Naive thymus-derived CD4-positive, alpha-beta T cell (primary cell): Measurements from ENCODE around the gene NINL. TPM values are rescaled to one million over a fixed set of nuclear protein-coding genes. Genes with fewer than 3 reads are reported as not detected.
"Not testable (repeated sequence)": the region's sequence is repeated elsewhere in the genome, so short reads cannot be mapped to it uniquely, and the experiment has no call there.

ENCODE experiments used
- ATAC-seq: fragments of 150-1000 bp; cut with Tn5 transposase; 2 replicates; pipeline ENCODE4 v1.10.0; 2021; ENCODE audit warnings: mild to moderate bottlenecking, moderate library complexity
- CTCF ChIA-PET: fragments of 350-600 bp; sonication (Branson Sonifier 250); formaldehyde crosslinking; loops from one replicate; lab custom pipeline; 2021; ENCODE audit warnings: antibody characterized with exemption; lab: Charles Lee
- POLR2A ChIA-PET: fragments of 350-600 bp; sonication (Branson Sonifier 250); formaldehyde crosslinking; loops from one replicate; lab custom pipeline; 2021; ENCODE audit warnings: antibody characterized with exemption, inconsistent platforms; lab: Charles Lee
- DNase-seq, 9 donors: peaks; one replicate each; pipeline versions ENCODE4 v3.0.0 to v3.0.0-alpha.2; 2020 to 2022; ENCODE audit warnings: mixed read lengths in 1 of 9
- H3K27ac ChIP-seq: one replicate; pipeline ENCODE4 v1.7.0; 2013; ENCODE audit warnings: mild to moderate bottlenecking, low read depth, low read length, moderate library complexity
- H3K27me3 ChIP-seq, 2 donors: one replicate each; pipeline ENCODE4 v1.7.0; 2013; ENCODE audit warnings: low read length in 2 of 2, mild to moderate bottlenecking in 2 of 2, moderate library complexity in 2 of 2; ENCODE audit not compliant: control insufficient read depth in 2 of 2, insufficient read depth in 2 of 2
- H3K36me3 ChIP-seq, 3 experiments: 1 replicate in 2 of 3; 2 replicates in 1 of 3; pipeline ENCODE4 v1.7.0; 2013; ENCODE audit warnings: low read length in 3 of 3, mild to moderate bottlenecking in 3 of 3, moderate library complexity in 1 of 3; ENCODE audit not compliant: insufficient read depth in 3 of 3, control insufficient read depth in 2 of 3
- H3K4me1 ChIP-seq, 2 donors: one replicate each; pipeline ENCODE4 v1.7.0; 2013; ENCODE audit warnings: low read length in 2 of 2, mild to moderate bottlenecking in 2 of 2, moderate library complexity in 1 of 2; ENCODE audit not compliant: control insufficient read depth in 2 of 2, insufficient read depth in 2 of 2
- H3K4me3 ChIP-seq: 2 replicates; pipeline ENCODE4 v1.7.0; 2013; ENCODE audit warnings: mild to moderate bottlenecking, low read length
- H3K9me3 ChIP-seq, 3 experiments: 1 replicate in 2 of 3; 2 replicates in 1 of 3; pipeline ENCODE4 v1.7.0; 2013; ENCODE audit warnings: low read length in 3 of 3; ENCODE audit not compliant: control insufficient read depth in 2 of 3
- H3K27ac Mint-ChIP-seq, 9 donors: one replicate each; pipeline ENCODE4 v1.8.0; 2020 to 2022; ENCODE audit warnings: mixed read lengths in 9 of 9, mild to moderate bottlenecking in 8 of 9, moderate library complexity in 5 of 9, inconsistent platforms in 2 of 9
- H3K27me3 Mint-ChIP-seq, 5 donors: one replicate each; pipeline ENCODE4 v1.8.0; 2021 to 2022; ENCODE audit warnings: mixed read lengths in 5 of 5, mild to moderate bottlenecking in 1 of 5
- H3K36me3 Mint-ChIP-seq, 5 donors: one replicate each; pipeline ENCODE4 v1.8.0; 2020 to 2022; ENCODE audit warnings: mixed read lengths in 5 of 5, mild to moderate bottlenecking in 3 of 5, inconsistent platforms in 1 of 5
- H3K4me1 Mint-ChIP-seq, 7 donors: one replicate each; pipeline ENCODE4 v1.8.0; 2020 to 2022; ENCODE audit warnings: mixed read lengths in 7 of 7, mild to moderate bottlenecking in 3 of 7, inconsistent platforms in 1 of 7
- H3K4me3 Mint-ChIP-seq, 10 donors: one replicate each; pipeline ENCODE4 v1.8.0; 2020 to 2022; ENCODE audit warnings: mild to moderate bottlenecking in 10 of 10, mixed read lengths in 10 of 10, moderate library complexity in 6 of 10, inconsistent platforms in 2 of 10
- H3K9me3 Mint-ChIP-seq, 11 donors: one replicate each; pipeline ENCODE4 v1.8.0; 2020 to 2022; ENCODE audit warnings: mixed read lengths in 11 of 11, mild to moderate bottlenecking in 4 of 11, inconsistent platforms in 1 of 11, moderate library complexity in 1 of 11
- intact Hi-C, 2 donors: fragments of 100-400 bp; cut with micrococcal nuclease; formaldehyde crosslinking; loops; one replicate each; pipeline ENCODE4 v1.15.1; 2023
- polyA plus RNA-seq, 2 donors: library from polyadenylated mRNA; unstranded; fragments of 300-500 nt; fragmentation: Illumina TruSeq; gene quantifications; one replicate each; pipeline ENCODE4 v1.2.3, GENCODE V29; 2021
- total RNA-seq, 6 experiments: library from RNA in 5 of 6; stranded (reverse) in 5 of 6; gene quantifications; 1 replicate in 5 of 6; 2 replicates in 1 of 6; pipeline ENCODE4 v1.2.3 and lab custom pipeline; 2021 to 2026

NINL gene
- total and polyA plus RNA-seq, 7 experiments from 2014 or later = 0.31 to 4.2 (median 2.4) TPM

DNA sequence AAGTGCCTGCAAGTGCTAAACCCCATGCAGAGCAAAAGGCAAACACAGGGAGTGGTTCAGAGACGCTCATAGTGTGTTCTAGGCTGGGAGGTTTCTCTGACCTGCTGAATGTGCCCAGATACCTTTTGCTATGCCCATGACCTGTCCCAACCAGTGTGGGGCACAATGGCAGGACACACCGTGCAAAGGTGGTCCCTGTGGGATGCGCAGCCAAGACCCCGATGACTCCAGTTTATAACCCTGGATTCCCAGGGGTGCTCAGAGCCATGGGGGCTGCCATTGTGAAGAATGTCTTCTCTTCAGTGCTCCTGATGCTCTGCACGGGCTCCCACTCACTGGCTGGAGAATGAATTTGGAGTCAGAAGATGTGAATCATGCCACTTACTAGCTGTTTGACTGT, 2.2 kb upstream of the NINL start:
- H3K4me3 ChIP-seq = no peak overlapping the region
- no peaks in the 10 kb centered on the region for H3K27me3 ChIP-seq
- Mint-ChIP-seq H3K9me3 (peaks cover 0 to 3% (median 0%) of the 10 kb centered on the region in 11 donors), H3K27ac (no peak overlapping the region), H3K4me1 (peaks cover 0 to 19% (median 8%) of the 10 kb centered on the region in 7 donors), H3K36me3 (peaks cover 0 to 6% (median 0%) of the 10 kb centered on the region in 5 donors), H3K4me3 (peak overlapping the region in 1 of 10 donors; percentile 22), H3K27me3 (peaks cover 0 to 19% (median 13%) of the 10 kb centered on the region in 5 donors)
- no peak overlapping the region for H3K27ac ChIP-seq
- intact Hi-C loops = no loop called here
- CTCF ChIA-PET = no interaction called here
- ATAC-seq (no peak), DNase-seq (no peak)
- H3K9me3 ChIP-seq = no peaks in the 10 kb centered on the region
- H3K4me1 ChIP-seq = no peaks in the 10 kb centered on the region
- no peaks in the 10 kb centered on the region for H3K36me3 ChIP-seq
- POLR2A ChIA-PET = no interaction called here

DNA sequence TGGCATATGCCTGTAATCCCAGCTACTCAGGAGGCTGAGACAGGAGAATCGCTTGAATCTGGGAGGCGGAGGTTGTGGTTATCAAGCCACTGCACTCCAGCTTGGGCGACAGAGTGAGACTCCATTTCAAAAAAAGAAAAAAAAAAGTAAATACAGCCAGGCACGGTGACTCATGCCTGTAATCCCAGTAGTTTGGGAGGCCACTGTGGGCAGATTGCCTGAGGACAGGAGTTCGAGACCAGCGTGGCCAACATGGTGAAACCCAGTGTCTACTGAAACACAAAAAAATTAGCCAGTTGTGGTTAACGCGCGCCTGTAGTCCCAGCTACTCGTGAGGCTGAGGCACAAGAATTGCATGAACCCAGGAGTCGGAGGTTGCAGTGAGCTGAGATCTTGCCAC, 1.5 kb upstream of the NINL start:
- intact Hi-C loops = no loop called here
- Histone ChIP-seq H3K27me3 (no peaks in the 10 kb centered on the region), H3K27ac (no peak overlapping the region), H3K4me3 (no peak overlapping the region), H3K36me3 (no peaks in the 10 kb centered on the region), H3K9me3 (no peaks in the 10 kb centered on the region), H3K4me1 (no peaks in the 10 kb centered on the region)
- Mint-ChIP-seq H3K4me1 (peaks cover 0 to 19% (median 8%) of the 10 kb centered on the region in 7 donors), H3K9me3 (peaks cover 0 to 3% (median 0%) of the 10 kb centered on the region in 11 donors), H3K27me3 (peaks cover 0 to 21% (median 15%) of the 10 kb centered on the region in 5 donors), H3K4me3 (no peak overlapping the region), H3K36me3 (peaks cover 0 to 6% (median 0%) of the 10 kb centered on the region in 5 donors), H3K27ac (no peak overlapping the region)
- ChIA-PET CTCF (no interaction called here), POLR2A (no interaction called here)
- ATAC-seq (no peak), DNase-seq (no peak)

DNA sequence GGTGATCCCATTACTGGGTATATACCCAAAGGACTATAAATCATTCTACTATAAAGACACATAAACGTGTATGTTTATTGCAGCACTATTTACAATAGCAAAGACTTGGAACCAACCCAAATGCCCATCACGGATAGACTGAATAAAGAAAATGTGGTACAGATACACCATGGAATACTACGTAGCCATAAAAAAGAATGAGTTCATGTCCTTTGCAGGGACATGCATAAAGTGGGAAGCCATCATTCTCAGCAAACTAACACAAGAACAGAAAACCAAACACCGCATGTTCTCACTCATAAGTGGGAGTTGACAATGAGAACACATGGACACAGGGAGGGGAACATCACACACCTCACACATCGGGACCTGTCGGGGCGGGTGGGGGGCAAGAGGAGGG, 1.7 kb downstream of the NINL start:
- H3K36me3 Mint-ChIP-seq, CTCF ChIA-PET, H3K9me3 ChIP-seq, H3K36me3 ChIP-seq, H3K27ac ChIP-seq, H3K9me3 Mint-ChIP-seq, H3K27me3 ChIP-seq, DNase-seq, ATAC-seq, H3K4me1 ChIP-seq, POLR2A ChIA-PET, H3K4me3 ChIP-seq: not testable (repeated sequence)
- peaks cover 0 to 19% (median 8%) of the 10 kb centered on the region in 7 donors for H3K4me1 Mint-ChIP-seq
- intact Hi-C loops = loop anchor here in 1 of 2 donors (5.0 kb wide), 1 partner anchor 386 kb away; the partner anchor contains the start of gene ENTPD6
- H3K4me3 Mint-ChIP-seq = peak overlapping the region; percentile 29 to 70 (median 63)
- peaks cover 0 to 25% (median 15%) of the 10 kb centered on the region in 5 donors for H3K27me3 Mint-ChIP-seq
- H3K27ac Mint-ChIP-seq = peak overlapping the region in 1 of 9 donors; percentile 51

DNA sequence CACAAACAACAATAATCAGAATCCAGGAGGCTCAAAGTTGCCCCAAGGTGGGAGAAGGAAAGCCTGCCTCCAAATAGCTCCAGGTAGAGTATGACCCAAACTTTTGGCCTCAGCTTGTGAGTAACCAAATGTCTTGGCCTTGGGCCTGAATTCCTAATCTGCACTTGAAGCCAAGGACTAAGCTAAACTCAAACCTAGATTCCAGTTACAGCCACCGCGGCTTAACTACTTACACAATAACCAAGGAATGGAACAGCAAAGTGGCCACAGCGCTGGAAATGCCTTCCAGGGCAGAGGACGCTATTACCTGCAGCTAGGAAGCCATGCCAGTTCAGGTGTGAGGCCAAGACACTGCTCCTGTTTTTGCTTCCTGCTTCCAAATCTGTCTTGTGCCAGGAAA, 4.6 kb downstream of the NINL start:
- ChIA-PET CTCF (interaction anchor here (0.5 kb wide), 1 partner anchor 40 kb away, joined by 6 read pairs; no protein-coding TSS in a partner anchor), POLR2A (interaction anchor here (0.6 to 0.8 kb wide), 2 partner anchors 11 to 184 kb away, joined by 3 to 7 read pairs; no protein-coding TSS in a partner anchor)
- Mint-ChIP-seq H3K9me3 (peaks cover 0 to 3% (median 0%) of the 10 kb centered on the region in 11 donors), H3K27ac (no peak overlapping the region), H3K27me3 (peaks cover 0 to 25% (median 11%) of the 10 kb centered on the region in 5 donors), H3K4me1 (peaks cover 0 to 23% (median 8%) of the 10 kb centered on the region in 7 donors), H3K4me3 (no peak overlapping the region), H3K36me3 (peaks cover 0 to 8% (median 0%) of the 10 kb centered on the region in 5 donors)
- Histone ChIP-seq H3K4me1 (no peaks in the 10 kb centered on the region), H3K27me3 (no peaks in the 10 kb centered on the region), H3K27ac (no peak overlapping the region), H3K9me3 (no peaks in the 10 kb centered on the region), H3K36me3 (no peaks in the 10 kb centered on the region), H3K4me3 (no peak overlapping the region)
- ATAC-seq = no peak
- intact Hi-C loops = loop anchor here in 1 of 2 donors (5.0 kb wide), 1 partner anchor 383 kb away; the partner anchor contains the start of gene ENTPD6
- no peak for DNase-seq

DNA sequence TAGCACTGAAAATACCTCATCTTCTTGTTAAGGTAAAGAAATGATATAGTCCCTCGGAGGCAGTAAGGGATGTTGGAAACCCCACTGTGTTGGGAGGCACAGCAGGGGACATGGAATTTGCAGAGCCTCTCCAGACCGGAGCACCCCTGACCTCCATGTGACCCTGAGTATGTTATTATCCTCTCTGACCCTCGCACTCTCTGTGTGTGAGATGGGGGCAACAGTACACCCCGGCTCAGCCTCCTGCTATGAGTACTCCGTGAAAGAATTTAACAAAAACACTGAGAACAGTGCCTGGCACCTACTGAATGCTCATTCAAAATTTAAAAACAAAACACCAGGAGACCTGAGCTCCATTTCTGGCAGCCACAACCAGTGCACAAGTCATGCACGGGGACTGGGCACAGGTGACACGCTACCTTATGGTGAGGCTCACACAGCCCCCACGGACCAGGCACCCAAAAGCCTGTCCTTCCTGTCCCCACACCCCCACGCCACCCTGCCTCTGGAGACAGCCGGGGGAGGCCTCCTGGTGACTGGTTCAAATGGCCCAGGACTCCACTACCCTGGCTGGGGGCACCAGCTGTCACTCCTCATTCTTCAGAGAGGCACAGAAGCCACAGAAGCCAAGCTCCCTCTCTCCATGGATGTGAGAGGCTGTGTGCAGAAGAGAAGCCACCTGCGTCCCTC, 6.1 kb downstream of the NINL start:
- ChIA-PET CTCF (no interaction called here), POLR2A (no interaction called here)
- ATAC-seq = no peak
- Mint-ChIP-seq H3K9me3 (peaks cover 0 to 3% (median 0%) of the 10 kb centered on the region in 11 donors), H3K27me3 (peaks cover 0 to 19% (median 8%) of the 10 kb centered on the region in 5 donors), H3K4me3 (no peak overlapping the region), H3K4me1 (peaks cover 0 to 18% (median 4%) of the 10 kb centered on the region in 7 donors), H3K27ac (no peak overlapping the region), H3K36me3 (peaks cover 0 to 10% (median 4%) of the 10 kb centered on the region in 5 donors)
- Histone ChIP-seq H3K9me3 (no peaks in the 10 kb centered on the region), H3K27me3 (no peaks in the 10 kb centered on the region), H3K27ac (no peak overlapping the region), H3K4me1 (no peaks in the 10 kb centered on the region), H3K4me3 (no peak overlapping the region), H3K36me3 (no peaks in the 10 kb centered on the region)
- no peak for DNase-seq
- intact Hi-C loops = no loop called here

DNA sequence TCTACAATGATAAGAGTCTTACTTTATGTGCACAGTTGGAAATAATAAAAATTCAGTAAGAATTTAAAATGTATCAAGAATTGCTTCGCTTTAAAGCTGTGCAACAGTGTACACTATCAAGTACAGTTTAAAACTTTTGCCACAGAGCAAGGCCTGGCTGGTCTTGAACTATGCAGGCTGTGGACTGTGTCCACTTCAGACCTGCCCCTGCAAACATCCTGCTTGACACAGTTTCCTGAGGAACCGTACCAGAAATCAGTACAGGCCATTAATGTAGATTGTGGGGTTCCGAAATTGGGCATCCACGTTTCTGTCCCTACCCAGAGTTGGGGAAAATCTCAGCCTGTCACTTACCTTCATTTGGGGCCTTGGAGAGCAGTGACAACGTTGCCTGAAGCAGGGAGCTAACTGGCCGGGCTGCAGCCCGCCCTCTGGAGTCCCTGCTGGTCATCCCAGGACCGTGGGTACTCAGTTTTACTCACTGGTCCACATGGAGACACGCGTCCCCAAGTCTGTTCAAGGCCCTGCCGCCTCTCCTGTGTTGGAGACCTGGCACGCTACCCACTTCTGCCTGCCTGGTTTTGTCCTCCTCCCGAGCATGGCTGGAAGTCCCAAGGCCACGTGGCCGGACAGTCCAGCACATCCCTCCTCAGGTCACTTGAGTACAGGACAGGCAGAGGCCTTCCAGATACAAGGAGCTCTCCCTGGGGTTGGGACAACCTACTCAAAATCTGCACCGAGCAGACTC, 8.4 kb downstream of the NINL start:
- Mint-ChIP-seq H3K27me3 (peaks cover 0 to 3% (median 0%) of the 10 kb centered on the region in 5 donors), H3K36me3 (peaks cover 0 to 13% (median 0%) of the 10 kb centered on the region in 5 donors), H3K9me3 (no peaks in the 10 kb centered on the region), H3K4me1 (peaks cover 0 to 5% (median 0%) of the 10 kb centered on the region in 7 donors), H3K4me3 (no peak overlapping the region), H3K27ac (no peak overlapping the region)
- ATAC-seq (no peak), DNase-seq (no peak)
- no peak overlapping the region for H3K4me3 ChIP-seq
- no peaks in the 10 kb centered on the region for H3K27me3 ChIP-seq
- intact Hi-C loops = no loop called here
- no peaks in the 10 kb centered on the region for H3K36me3 ChIP-seq
- no peaks in the 10 kb centered on the region for H3K9me3 ChIP-seq
- no peaks in the 10 kb centered on the region for H3K4me1 ChIP-seq
- H3K27ac ChIP-seq = no peak overlapping the region
- ChIA-PET CTCF (no interaction called here), POLR2A (interaction anchor here (0.5 kb wide), 1 partner anchor 42 kb away, joined by 3 read pairs; no protein-coding TSS in a partner anchor)
